GM21367 (cell line): Measurements from ENCODE around the gene AUNIP.

Experiments
- ATAC-seq: cut with Tn5 transposase; IDR thresholded peaks from one replicate; pipeline ENCODE4 v1.9.1; 2021; ENCODE audit not compliant: unreplicated experiment

AUNIP gene

GRCh38 chr1:25797939-25798338 lies 61.3 kb downstream of the AUNIP start:
- ATAC-seq: no peak

DNA sequence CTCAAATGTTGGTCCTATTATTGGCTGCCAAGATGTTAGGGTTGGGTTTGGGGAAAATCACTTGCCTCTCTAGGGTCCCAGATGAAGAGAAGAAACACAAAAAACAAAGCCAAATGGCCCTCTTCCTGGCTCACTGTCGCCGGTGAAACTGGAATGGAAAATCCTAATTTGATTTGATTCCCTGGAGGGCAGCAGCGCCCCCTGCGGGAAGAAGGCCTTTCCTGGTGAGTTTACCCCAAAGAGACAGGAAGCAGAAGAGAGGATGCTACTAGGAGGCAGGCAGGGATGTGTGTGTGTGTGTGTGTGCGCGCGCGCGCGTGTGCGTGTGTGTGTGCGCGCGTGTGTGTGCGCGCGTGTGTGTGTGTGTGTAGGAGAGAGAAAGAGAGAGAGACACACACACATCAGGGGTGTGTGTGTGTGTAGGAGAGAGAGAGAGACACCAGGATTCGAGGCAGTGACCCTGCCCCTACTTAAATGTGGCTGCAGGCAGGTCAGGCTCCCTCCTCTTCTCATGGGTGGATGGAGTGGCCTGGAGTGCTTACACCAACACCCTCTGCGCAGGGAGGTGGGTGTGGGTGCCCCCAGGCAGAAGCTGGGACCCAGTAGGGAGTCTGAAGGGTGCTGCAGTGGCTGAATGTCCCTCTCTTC lies 62.3 kb downstream of the AUNIP start:
- no peak for ATAC-seq

GRCh38 chr1:25795946-25796810 lies 63.1 kb downstream of the AUNIP start:
- ATAC-seq: no peak

- ATAC-seq: no peak
Measured at GRCh38 chr1:25795211-25795610, 64.0 kb downstream of the AUNIP start.

DNA sequence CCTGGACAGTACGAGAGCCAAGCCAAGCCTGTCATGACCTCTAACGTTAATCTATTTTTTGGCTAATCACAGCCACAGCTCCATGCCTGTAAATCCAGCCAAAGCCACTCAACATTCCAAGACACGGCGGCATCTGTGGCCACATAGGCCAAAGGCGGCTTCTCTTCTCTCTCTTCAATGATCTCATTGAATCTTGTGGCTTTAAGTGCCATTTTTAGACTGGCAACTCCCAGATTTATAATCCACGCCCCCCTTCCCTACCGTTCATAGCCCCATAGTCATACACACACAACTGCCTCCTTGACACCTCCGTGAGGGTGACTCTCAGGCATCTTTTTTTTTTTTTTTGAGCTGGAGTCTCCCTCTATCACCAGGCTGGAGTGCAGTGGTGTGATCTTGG lies 64.9 kb downstream of the AUNIP start:
- ATAC-seq: no peak

DNA sequence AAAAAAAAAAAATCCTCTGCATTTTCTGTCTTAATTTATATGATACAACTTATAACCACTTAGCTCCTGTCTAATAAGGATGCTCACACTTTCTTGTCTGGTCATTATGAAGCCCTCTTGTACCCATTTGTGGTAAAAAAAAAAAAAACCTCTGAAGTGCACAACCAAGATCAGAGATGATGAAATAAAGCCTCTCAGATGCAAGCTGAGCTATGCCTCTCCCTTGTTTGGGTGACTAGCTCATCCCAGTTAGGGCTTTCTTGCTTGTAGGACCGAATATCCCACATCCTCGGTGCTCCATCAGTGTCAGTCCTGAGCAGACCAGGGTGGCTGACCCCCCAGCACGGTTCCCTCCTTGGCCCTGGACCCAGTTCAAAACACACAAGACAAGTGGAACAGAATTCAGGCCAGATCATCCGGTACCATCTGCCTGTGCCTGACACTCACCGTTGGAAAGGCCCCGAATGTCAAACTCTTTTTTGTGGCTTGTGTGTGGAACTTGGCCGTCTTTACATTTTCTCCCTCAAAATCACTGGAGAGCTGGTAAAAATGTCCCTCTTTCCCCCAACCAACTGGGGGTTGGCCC lies 65.6 kb downstream of the AUNIP start:
- ATAC-seq: no peak

- no peak for ATAC-seq
Measured at GRCh38 chr1:25792115-25792514, 67.1 kb downstream of the AUNIP start.

DNA sequence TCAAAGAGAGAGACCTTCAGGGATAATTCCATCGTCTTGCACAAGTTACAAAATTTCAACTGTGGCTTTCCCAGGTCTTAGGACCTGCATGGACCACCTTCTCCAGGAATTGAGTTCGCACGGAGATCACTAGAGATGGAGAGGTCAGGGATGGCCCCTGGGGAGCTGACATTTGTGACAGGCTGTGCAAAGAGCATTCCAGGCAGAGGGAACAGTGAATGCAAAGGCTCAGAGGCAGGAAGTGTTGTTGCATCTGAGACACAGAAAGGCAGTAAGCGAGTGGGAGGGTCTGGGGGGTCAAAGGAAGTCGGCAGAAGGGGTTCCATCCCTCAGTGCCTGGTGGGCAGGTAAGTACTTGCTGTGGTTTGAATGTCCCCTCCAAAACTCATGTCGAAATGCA lies 68.8 kb downstream of the AUNIP start:
- no peak for ATAC-seq

DNA sequence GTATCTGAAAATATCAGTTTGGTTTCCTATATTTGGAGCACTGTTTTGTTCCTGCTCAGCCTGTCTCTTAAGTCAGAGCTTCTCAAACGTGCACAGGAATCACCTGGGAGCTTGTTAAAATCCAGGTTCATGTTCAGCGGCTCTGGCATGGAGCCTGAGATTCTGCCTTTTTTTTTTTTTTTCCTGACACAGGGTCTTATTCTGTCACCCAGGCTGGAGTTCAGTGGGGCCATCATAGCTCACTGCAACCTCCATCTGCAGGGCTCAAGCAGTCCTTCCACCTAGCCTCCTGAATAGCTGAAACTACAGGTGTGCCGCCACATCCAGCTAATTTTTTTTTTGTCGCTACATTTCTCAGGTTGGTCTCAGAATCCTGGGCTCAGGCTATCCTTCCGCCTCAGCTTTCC lies 71.5 kb downstream of the AUNIP start:
- no peak for ATAC-seq

DNA sequence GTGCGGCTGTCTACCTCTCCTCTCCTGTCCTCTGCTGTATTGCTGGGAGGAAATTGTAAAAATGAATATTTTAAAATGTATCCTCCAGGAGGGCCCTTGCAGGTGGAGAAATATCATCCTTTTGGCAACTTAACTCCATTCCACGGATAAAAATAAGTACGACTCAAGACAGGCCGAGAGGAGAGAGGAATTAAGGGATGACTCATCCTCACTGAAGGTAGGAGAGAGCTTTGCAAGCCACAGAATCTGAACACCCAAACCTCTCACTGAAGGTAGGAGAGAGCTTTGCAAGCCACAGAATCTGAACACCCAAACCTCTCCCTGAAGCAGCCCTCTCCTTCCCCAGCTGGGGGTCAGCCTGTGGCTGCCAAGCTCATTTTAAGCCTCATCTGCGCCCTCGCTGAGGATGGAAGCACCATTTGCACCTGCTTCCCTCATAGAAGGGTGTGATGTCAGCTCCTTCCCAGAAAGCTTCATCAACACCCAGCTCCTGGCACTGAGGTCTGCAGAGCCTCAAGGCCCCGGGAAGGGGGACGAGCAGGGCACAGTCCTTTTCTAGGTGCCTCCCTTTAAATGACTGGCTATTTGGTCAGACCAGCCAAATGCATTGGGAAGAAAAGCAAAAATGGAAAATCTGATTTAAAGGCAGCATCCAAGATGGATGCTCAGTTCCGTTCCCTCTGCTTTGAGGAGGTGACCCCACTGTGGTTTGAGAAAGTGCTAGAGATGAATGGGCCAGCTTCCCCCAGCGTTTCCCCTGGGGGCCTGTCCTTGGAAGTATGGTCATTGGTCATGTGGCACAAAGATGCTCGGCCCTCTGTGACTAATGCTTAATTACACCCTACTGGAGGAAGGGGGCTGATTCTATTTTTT lies 72.1 kb downstream of the AUNIP start:
- no peak for ATAC-seq

- no peak for ATAC-seq
Measured at GRCh38 chr1:25785333-25786067, 73.8 kb downstream of the AUNIP start.

- ATAC-seq: no peak
Measured at GRCh38 chr1:25784575-25785051, 74.6 kb downstream of the AUNIP start.
